Panc1 (cell line): ENCODE measurements around the gene TBRG4.

ENCODE experiments used
- POLR2AphosphoS5 ChIP-seq: IDR thresholded peaks from 2 replicates; pipeline ENCODE4 v1.6.1; 2012; ENCODE audit warnings: mild to moderate bottlenecking, low read depth, low read length, moderate library complexity
- SIN3A ChIP-seq: IDR thresholded peaks from 2 replicates; pipeline ENCODE4 v1.6.1; 2012; ENCODE audit warnings: low read depth, mild to moderate bottlenecking, low read length, moderate library complexity, borderline replicate concordance; ENCODE audit not compliant: insufficient read depth
- TCF7L2 ChIP-seq: IDR thresholded peaks from 2 replicates; pipeline ENCODE4 v1.6.1; 2011; ENCODE audit warnings: mild to moderate bottlenecking, low read depth, low read length, inconsistent platforms
- TF ChIP-seq, protein P1 (sequence below): fragments of 450-650 bp; IDR thresholded peaks from 2 replicates; pipeline ENCODE4 v1.5.1; 2017; ENCODE audit warnings: mild to moderate bottlenecking
- TF ChIP-seq, protein P2 (sequence below), 2 experiments: IDR thresholded peaks; 2 replicates each; pipeline ENCODE4 v1.6.1; 2011 to 2012; ENCODE audit warnings: low read depth in 2 of 2, control low read depth in 1 of 2, low read length in 1 of 2, mild to moderate bottlenecking in 1 of 2, moderate library complexity in 1 of 2; ENCODE audit not compliant: insufficient read depth in 1 of 2

DNA sequence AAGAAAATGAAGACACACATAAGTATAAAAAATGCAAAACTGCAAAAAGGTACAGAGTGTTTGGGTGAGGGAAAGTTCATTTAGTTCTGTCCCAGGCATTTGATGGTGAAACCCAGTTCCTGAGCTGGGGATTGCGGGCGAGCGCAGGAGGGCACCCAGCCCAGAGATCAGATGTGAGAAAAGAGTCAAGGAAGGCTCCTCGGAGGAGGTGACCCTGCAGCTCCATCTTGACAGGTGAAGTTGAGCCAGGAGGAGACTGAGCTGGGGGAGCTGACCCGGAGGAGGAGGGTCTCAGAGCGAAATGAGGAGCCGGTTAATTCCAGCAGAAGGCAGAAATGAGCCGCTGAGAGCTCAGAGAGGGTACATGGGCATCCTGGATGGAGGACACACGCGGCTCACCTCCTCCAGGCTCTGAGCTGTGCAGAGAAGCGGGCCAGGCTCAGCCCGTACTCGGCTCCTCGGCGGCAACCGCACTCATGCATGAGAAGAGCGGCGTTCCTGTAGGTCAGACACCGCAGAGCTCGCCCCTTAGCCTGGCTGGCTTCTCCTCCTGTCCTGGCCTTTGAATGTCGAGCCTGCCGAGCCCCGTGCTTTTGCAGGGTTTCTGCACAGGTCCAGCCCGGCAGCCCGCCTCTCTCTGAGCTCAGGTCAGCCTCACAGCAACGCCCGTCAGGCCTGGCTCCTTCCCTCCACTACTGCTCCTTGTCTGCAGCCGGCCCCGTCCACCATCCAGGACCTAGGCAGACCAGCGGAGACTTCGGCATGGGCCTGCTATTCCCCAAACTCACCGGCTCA lies 36.6 kb upstream of the TBRG4 start:
- TF ChIP-seq, protein P1, sequence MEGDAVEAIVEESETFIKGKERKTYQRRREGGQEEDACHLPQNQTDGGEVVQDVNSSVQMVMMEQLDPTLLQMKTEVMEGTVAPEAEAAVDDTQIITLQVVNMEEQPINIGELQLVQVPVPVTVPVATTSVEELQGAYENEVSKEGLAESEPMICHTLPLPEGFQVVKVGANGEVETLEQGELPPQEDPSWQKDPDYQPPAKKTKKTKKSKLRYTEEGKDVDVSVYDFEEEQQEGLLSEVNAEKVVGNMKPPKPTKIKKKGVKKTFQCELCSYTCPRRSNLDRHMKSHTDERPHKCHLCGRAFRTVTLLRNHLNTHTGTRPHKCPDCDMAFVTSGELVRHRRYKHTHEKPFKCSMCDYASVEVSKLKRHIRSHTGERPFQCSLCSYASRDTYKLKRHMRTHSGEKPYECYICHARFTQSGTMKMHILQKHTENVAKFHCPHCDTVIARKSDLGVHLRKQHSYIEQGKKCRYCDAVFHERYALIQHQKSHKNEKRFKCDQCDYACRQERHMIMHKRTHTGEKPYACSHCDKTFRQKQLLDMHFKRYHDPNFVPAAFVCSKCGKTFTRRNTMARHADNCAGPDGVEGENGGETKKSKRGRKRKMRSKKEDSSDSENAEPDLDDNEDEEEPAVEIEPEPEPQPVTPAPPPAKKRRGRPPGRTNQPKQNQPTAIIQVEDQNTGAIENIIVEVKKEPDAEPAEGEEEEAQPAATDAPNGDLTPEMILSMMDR: no peak
- no peak for TF ChIP-seq POLR2AphosphoS5
- TF ChIP-seq, protein P2, sequence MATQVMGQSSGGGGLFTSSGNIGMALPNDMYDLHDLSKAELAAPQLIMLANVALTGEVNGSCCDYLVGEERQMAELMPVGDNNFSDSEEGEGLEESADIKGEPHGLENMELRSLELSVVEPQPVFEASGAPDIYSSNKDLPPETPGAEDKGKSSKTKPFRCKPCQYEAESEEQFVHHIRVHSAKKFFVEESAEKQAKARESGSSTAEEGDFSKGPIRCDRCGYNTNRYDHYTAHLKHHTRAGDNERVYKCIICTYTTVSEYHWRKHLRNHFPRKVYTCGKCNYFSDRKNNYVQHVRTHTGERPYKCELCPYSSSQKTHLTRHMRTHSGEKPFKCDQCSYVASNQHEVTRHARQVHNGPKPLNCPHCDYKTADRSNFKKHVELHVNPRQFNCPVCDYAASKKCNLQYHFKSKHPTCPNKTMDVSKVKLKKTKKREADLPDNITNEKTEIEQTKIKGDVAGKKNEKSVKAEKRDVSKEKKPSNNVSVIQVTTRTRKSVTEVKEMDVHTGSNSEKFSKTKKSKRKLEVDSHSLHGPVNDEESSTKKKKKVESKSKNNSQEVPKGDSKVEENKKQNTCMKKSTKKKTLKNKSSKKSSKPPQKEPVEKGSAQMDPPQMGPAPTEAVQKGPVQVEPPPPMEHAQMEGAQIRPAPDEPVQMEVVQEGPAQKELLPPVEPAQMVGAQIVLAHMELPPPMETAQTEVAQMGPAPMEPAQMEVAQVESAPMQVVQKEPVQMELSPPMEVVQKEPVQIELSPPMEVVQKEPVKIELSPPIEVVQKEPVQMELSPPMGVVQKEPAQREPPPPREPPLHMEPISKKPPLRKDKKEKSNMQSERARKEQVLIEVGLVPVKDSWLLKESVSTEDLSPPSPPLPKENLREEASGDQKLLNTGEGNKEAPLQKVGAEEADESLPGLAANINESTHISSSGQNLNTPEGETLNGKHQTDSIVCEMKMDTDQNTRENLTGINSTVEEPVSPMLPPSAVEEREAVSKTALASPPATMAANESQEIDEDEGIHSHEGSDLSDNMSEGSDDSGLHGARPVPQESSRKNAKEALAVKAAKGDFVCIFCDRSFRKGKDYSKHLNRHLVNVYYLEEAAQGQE (IDR thresholded peaks at IDR 0.05; ENCODE audit: insufficient read depth in 1 of 2, low read depth in 2 of 2, low read length in 1 of 2): no peak
- no peak for TF ChIP-seq TCF7L2
- no peak for TF ChIP-seq SIN3A
